H1 (cell line): ENCODE measurements around the gene CCDC8. TPM values are rescaled to one million over a fixed set of nuclear protein-coding genes. Genes with fewer than 3 reads are reported as not detected.
"Not testable (repeated sequence)": the region's sequence is repeated elsewhere in the genome, so short reads cannot be mapped to it uniquely, and the experiment has no call there.

ENCODE experiments used
- CTCF ChIA-PET: fragments of 300-600 bp; sonication (Branson Sonifier 250); formaldehyde crosslinking; loops from one replicate; lab custom pipeline; 2021; ENCODE audit not compliant: partially characterized antibody; lab: Charles Lee
- POLR2A ChIA-PET: fragments of 300-600 bp; sonication (Branson Sonifier 250); formaldehyde crosslinking; loops from one replicate; lab custom pipeline; 2021; ENCODE audit warnings: inconsistent platforms; ENCODE audit not compliant: partially characterized antibody; lab: Charles Lee
- DNase-seq, 2 experiments: peaks; one replicate each; pipeline versions ENCODE4 v3.0.0 to v3.0.0-alpha.2; 2010 to 2022; ENCODE audit warnings: low spot score in 2 of 2, low read depth in 1 of 2, mixed read lengths in 1 of 2
- FAIRE-seq: peaks from 2 replicates; lab custom pipeline; 2011; peaks lifted over from hg19 to GRCh38; lab: Jason Lieb, UNC
- H2AFZ ChIP-seq: 2 replicates; pipeline ENCODE4 v1.8.1; 2012; ENCODE audit warnings: low read length, inconsistent platforms
- H2AK5ac ChIP-seq: 2 replicates; pipeline ENCODE4 v1.6.1; 2013; ENCODE audit warnings: low read depth, low read length
- H2BK120ac ChIP-seq: replicated peaks from 2 replicates; pipeline ENCODE3; 2013; ENCODE audit warnings: low read depth, low read length, inconsistent platforms
- H2BK12ac ChIP-seq: 2 replicates; pipeline ENCODE4 v1.6.1; 2013; ENCODE audit warnings: low read depth, low read length
- H2BK15ac ChIP-seq: 2 replicates; pipeline ENCODE4 v1.6.1; 2013; ENCODE audit warnings: low read length
- H2BK20ac ChIP-seq: 2 replicates; pipeline ENCODE4 v1.6.1; 2013; ENCODE audit warnings: low read length
- H2BK5ac ChIP-seq: 2 replicates; pipeline ENCODE4 v1.6.1; 2013; ENCODE audit warnings: low read depth, low read length
- H3K14ac ChIP-seq: 2 replicates; pipeline ENCODE4 v1.6.1; 2013; ENCODE audit warnings: inconsistent platforms; ENCODE audit not compliant: insufficient read length
- H3K18ac ChIP-seq: 2 replicates; pipeline ENCODE4 v1.6.1; 2013; ENCODE audit warnings: low read length; ENCODE audit errors: extremely low read depth
- H3K23ac ChIP-seq: 2 replicates; pipeline ENCODE4 v1.6.1; 2013; ENCODE audit warnings: inconsistent platforms; ENCODE audit not compliant: insufficient read length
- H3K23me2 ChIP-seq: 2 replicates; pipeline ENCODE4 v1.6.1; 2013; ENCODE audit warnings: low read depth, low read length
- H3K27ac ChIP-seq: 2 replicates; pipeline ENCODE4 v1.6.1; 2011; ENCODE audit warnings: low read depth, low read length, inconsistent platforms
- H3K27me3 ChIP-seq, 4 experiments: replicated peaks in 1 of 4; 1 replicate in 1 of 4; 2 replicates in 3 of 4; pipeline versions ENCODE4 v1.6.1 to v1.8.1; 2011 to 2013; ENCODE audit warnings: low read length in 3 of 4, mild to moderate bottlenecking in 3 of 4, inconsistent platforms in 2 of 4, mixed read lengths in 2 of 4, moderate library complexity in 1 of 4; ENCODE audit not compliant: control insufficient read depth in 3 of 4, insufficient read depth in 3 of 4; ENCODE audit errors: extremely low read depth in 1 of 4
- H3K36me3 ChIP-seq, 4 experiments: 2 replicates each; pipeline versions ENCODE4 v1.6.1 to v1.8.1; 2011 to 2013; ENCODE audit warnings: mild to moderate bottlenecking in 4 of 4, low read length in 3 of 4, moderate library complexity in 2 of 4, control low read depth in 1 of 4, inconsistent platforms in 1 of 4; ENCODE audit not compliant: insufficient read depth in 4 of 4, control insufficient read depth in 2 of 4
- H3K4ac ChIP-seq: replicated peaks from 2 replicates; pipeline ENCODE3; 2013; ENCODE audit warnings: low read length, low read depth, mixed read lengths, inconsistent platforms; ENCODE audit not compliant: insufficient read length
- H3K4me1 ChIP-seq, 4 experiments: replicated peaks in 1 of 4; 1 replicate in 1 of 4; 2 replicates in 3 of 4; pipeline versions ENCODE4 v1.6.1 to v1.8.1; 2011 to 2013; ENCODE audit warnings: low read length in 3 of 4, inconsistent platforms in 2 of 4, mixed read lengths in 1 of 4; ENCODE audit not compliant: insufficient read depth in 4 of 4, control insufficient read depth in 3 of 4
- H3K4me2 ChIP-seq, 2 experiments: 2 replicates each; pipeline versions ENCODE4 v1.6.1 to v1.8.1; 2011 to 2013; ENCODE audit warnings: low read depth in 2 of 2, low read length in 2 of 2, control low read depth in 1 of 2, inconsistent platforms in 1 of 2, mild to moderate bottlenecking in 1 of 2; ENCODE audit not compliant: insufficient read depth in 1 of 2
- H3K4me3 ChIP-seq, 4 experiments: fragments of 200-600, 300-600 bp in 1 of 4; sonication (generic), shearing (Covaris generic), sonication (Bioruptor Twin) in 1 of 4; 2 replicates each; pipeline versions ENCODE4 v1.5.1 to v1.8.1; 2011 to 2016; ENCODE audit warnings: low read length in 4 of 4, low read depth in 3 of 4, control low read depth in 2 of 4, inconsistent platforms in 2 of 4, mild to moderate bottlenecking in 2 of 4, mixed read lengths in 1 of 4, moderate library complexity in 1 of 4; ENCODE audit not compliant: insufficient read depth in 2 of 4; ENCODE audit errors: extremely low read depth in 1 of 4
- H3K56ac ChIP-seq: replicated peaks from 2 replicates; pipeline ENCODE3; 2013; ENCODE audit warnings: low read depth, mild to moderate bottlenecking, mixed read lengths, low read length, inconsistent platforms; ENCODE audit not compliant: insufficient read length
- H3K79me1 ChIP-seq: 2 replicates; pipeline ENCODE4 v1.6.1; 2013; ENCODE audit warnings: low read depth, low read length, control low read depth
- H3K79me2 ChIP-seq, 2 experiments: 2 replicates each; pipeline versions ENCODE4 v1.6.1 to v1.8.1; 2012 to 2013; ENCODE audit warnings: low read length in 2 of 2, mild to moderate bottlenecking in 2 of 2, inconsistent platforms in 1 of 2; ENCODE audit not compliant: insufficient read depth in 2 of 2, control insufficient read depth in 1 of 2
- H3K9ac ChIP-seq, 4 experiments: replicated peaks in 1 of 4; 1 replicate in 1 of 4; 2 replicates in 3 of 4; pipeline versions ENCODE4 v1.6.1 to v1.8.1; 2011 to 2013; ENCODE audit warnings: low read depth in 3 of 4, low read length in 3 of 4, control low read depth in 2 of 4, mild to moderate bottlenecking in 2 of 4, moderate library complexity in 2 of 4, inconsistent platforms in 1 of 4; ENCODE audit errors: extremely low read depth in 1 of 4
- H3K9me3 ChIP-seq, 2 experiments: 2 replicates each; pipeline versions ENCODE4 v1.6.1 to v1.8.1; 2012 to 2013; ENCODE audit warnings: mild to moderate bottlenecking in 2 of 2, moderate library complexity in 2 of 2, control low read depth in 1 of 2, inconsistent platforms in 1 of 2, low read depth in 1 of 2, low read length in 1 of 2, mixed read lengths in 1 of 2; ENCODE audit not compliant: insufficient read depth in 2 of 2
- H4K20me1 ChIP-seq, 2 experiments: replicated peaks in 1 of 2; 2 replicates each; pipeline versions ENCODE3 to v1.8.1; 2011 to 2013; ENCODE audit warnings: inconsistent platforms in 2 of 2, low read length in 2 of 2, mild to moderate bottlenecking in 1 of 2; ENCODE audit not compliant: insufficient read depth in 2 of 2, control insufficient read depth in 1 of 2
- H4K5ac ChIP-seq: 2 replicates; pipeline ENCODE4 v1.6.1; 2013; ENCODE audit warnings: low read length, low read depth, mixed read lengths, inconsistent platforms; ENCODE audit not compliant: insufficient read length
- H4K8ac ChIP-seq: 2 replicates; pipeline ENCODE4 v1.8.0; 2013; ENCODE audit warnings: mild to moderate bottlenecking, moderate library complexity, low read length, inconsistent platforms; ENCODE audit not compliant: insufficient read depth; ENCODE audit errors: extremely low read depth
- H4K91ac ChIP-seq: replicated peaks from 2 replicates; pipeline ENCODE3; 2013; ENCODE audit warnings: low read length, mixed read lengths, inconsistent platforms; ENCODE audit not compliant: insufficient read length
- WGBS, 2 experiments: shearing (Covaris generic) in 1 of 2; methylation state at CpG; one replicate each; pipeline versions ENCODE4 v1.1.6 to v1.1.7; 2013 to 2015; ENCODE audit warnings: low lambda C conversion rate in 2 of 2, mixed read lengths in 2 of 2, inconsistent platforms in 1 of 2, low coverage in 1 of 2, missing lambda C conversion rate in 1 of 2; ENCODE audit not compliant: insufficient replicate concordance in 2 of 2, insufficient coverage in 1 of 2, insufficient read length in 1 of 2; ENCODE audit errors: extremely low coverage in 1 of 2, missing lambda C conversion rate in 1 of 2; 5-methylcytosine and 5-hydroxymethylcytosine counted together
- polyA plus RNA-seq, 7 experiments: library from polyadenylated mRNA; depleted of rRNA in 3 of 7; stranded (reverse) in 5 of 7; unstranded in 2 of 7; fragments of >200 nt in 5 of 7; fragments of 200-250 nt in 2 of 7; gene quantifications; 1 replicate in 5 of 7; 2 replicates in 1 of 7; 4 replicates in 1 of 7; pipeline versions ENCODE4 v1.2.1 to v1.2.3, GENCODE V29; 2011 to 2013; ENCODE audit warnings: missing spikeins in 2 of 7, mixed read lengths in 2 of 7
- total RNA-seq: library from RNA; stranded (reverse); fragmentation: NEBNext Ultra II Directional; extraction: Animal tissue kit (Norgen Biotek cat#: 25700); gene quantifications from 2 replicates; pipeline ENCODE4 v1.2.1, GENCODE V29; 2021

CCDC8 gene
- total and polyA plus RNA-seq, 2 of the 8 experiments (the other 6 are each of a cell fraction or from before 2014, with no cell fraction given) = 4.9 to 13.6 TPM

DNA sequence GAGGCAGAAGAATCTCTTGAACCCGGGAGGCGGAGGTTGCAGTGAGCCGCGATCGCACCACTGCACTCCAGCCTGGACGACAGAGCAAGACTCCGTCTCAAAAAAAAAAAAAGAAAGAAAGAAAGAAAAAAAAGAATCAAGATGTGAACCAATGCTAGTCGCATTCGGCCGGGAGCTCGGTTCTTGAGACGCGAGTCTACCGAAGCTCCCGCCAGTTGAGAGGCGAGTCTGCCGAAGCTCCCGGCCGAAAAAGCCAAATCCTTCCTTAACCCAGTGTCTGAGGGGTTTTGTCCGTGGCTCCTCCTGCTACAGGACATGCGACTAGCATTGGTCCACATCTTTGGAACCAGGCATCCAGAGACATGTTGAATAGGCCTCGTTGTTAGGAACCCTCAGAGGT lies 1.5 kb upstream of the CCDC8 start:
- peaks cover 0 to 16% (median 7%) of the 10 kb centered on the region in 4 experiments; a peak in 4 of 7 replicates for H3K27me3 ChIP-seq
- not testable (repeated sequence) for H4K91ac ChIP-seq, DNase-seq, H3K23ac ChIP-seq, H2BK120ac ChIP-seq, H3K9ac ChIP-seq, H3K4ac ChIP-seq, H3K14ac ChIP-seq, H3K4me3 ChIP-seq, H3K27ac ChIP-seq, H3K4me2 ChIP-seq, H4K8ac ChIP-seq, H2AFZ ChIP-seq, H4K5ac ChIP-seq, H2BK5ac ChIP-seq, FAIRE-seq, H3K18ac ChIP-seq, H3K79me1 ChIP-seq, H3K36me3 ChIP-seq, H3K56ac ChIP-seq, H3K9me3 ChIP-seq
- H2AK5ac ChIP-seq = peak overlapping the region; percentile 20; the same call in 1 of the 2 replicates
- ChIA-PET CTCF (interaction anchor here (0.6 to 2.7 kb wide), 10 partner anchors 9 to 101 kb away, joined by 3 to 16 read pairs (median 6); no protein-coding TSS in a partner anchor), POLR2A (interaction anchor here (1.0 to 2.6 kb wide), 5 partner anchors 10 to 75 kb away, joined by 3 to 13 read pairs (median 5); no protein-coding TSS in a partner anchor)
- 92% methylated on average over 17 of the region's 22 CpGs; no CpG with 5 or more reads in 1 of the 2 experiments for WGBS, 2 experiments
- peaks cover 3 to 10% (median 7%) of the 10 kb centered on the region in 4 experiments for H3K4me1 ChIP-seq
- peaks cover 0 to 16% of the 10 kb centered on the region in 2 experiments; a peak in 2 of 4 replicates for H3K79me2 ChIP-seq
- peaks cover 14% of the 10 kb centered on the region; the same call in 1 of the 2 replicates for H3K23me2 ChIP-seq
- H4K20me1 ChIP-seq = peaks cover 8 to 10% of the 10 kb centered on the region in 2 experiments
- peak overlapping the region; percentile 11; the same call in 1 of the 2 replicates for H2BK20ac ChIP-seq
- H2BK12ac ChIP-seq = peak overlapping the region; percentile 5; the same call in 1 of the 2 replicates
- 0 out of 2 replicates have a peak overlapping the region, but pooled peaks have one; percentile 72 for H2BK15ac ChIP-seq
